K562 (cell line): Measurements from ENCODE around the gene AKT2. TPM values are rescaled to one million over a fixed set of nuclear protein-coding genes. Genes with fewer than 3 reads are reported as not detected.
A peak's percentile ranks its signal among the peaks of the same experiment; 100 is the strongest.

Experiments
- ATAC-seq: fragments of 200-7000 bp; cut with Tn5 transposase; 3 replicates; pipeline ENCODE4 v1.9.1; 2020; ENCODE audit warnings: moderate library complexity
- BruUV-seq: library from RNA; stranded (reverse); fragments of 400-500 nt; replicated peaks from 2 replicates; lab custom pipeline; 2021; lab: Mats Ljungman, UMichigan
- CTCF ChIA-PET: fragments of 300-600 bp; formaldehyde crosslinking; extraction: SDS; loops from one replicate; lab custom pipeline; 2021; ENCODE audit warnings: low intra/inter-chr PET ratio; lab: Yijun Ruan, JAX
- POLR2A ChIA-PET: fragments of 300-600, 350-650 bp; sonication (Branson Sonifier 250); formaldehyde crosslinking; extraction: SDS; loops from one replicate; lab custom pipeline; 2021; ENCODE audit warnings: antibody characterized with exemption, inconsistent platforms; lab: Yijun Ruan, JAX
- DNase-seq, 4 experiments: peaks; one replicate each; pipeline versions ENCODE4 v3.0.0 to v3.0.0-alpha.2; 2011 to 2018; ENCODE audit warnings: low spot score in 3 of 4, mixed read lengths in 3 of 4; ENCODE audit errors: extremely low read depth in 1 of 4
- FAIRE-seq: peaks from 2 replicates; lab custom pipeline; 2011; peaks lifted over from hg19 to GRCh38; lab: Jason Lieb, UNC
- H2AFZ ChIP-seq: 2 replicates; pipeline ENCODE4 v1.6.0; 2011; ENCODE audit warnings: low read depth, low read length, control low read depth, inconsistent platforms
- H3K27ac ChIP-seq: fragments of 200-600 bp; 3 replicates; pipeline ENCODE4 v1.8.0; 2011; ENCODE audit warnings: low read depth, mild to moderate bottlenecking, control low read depth, inconsistent platforms, low read length, moderate library complexity, mixed read lengths; ENCODE audit errors: extremely low read depth
- H3K27me3 ChIP-seq, 2 experiments: fragments of 300-600 bp in 1 of 2; 2 replicates in 1 of 2; 3 replicates in 1 of 2; pipeline versions ENCODE4 v1.6.0 to v1.8.0; 2011; ENCODE audit warnings: inconsistent platforms in 2 of 2, low read length in 2 of 2, mild to moderate bottlenecking in 1 of 2, mixed read lengths in 1 of 2, moderate library complexity in 1 of 2; ENCODE audit not compliant: control insufficient read depth in 2 of 2, insufficient read depth in 2 of 2
- H3K36me3 ChIP-seq: fragments of 300-600 bp; 3 replicates; pipeline ENCODE4 v1.8.0; 2011; ENCODE audit warnings: mild to moderate bottlenecking, low read length, inconsistent platforms; ENCODE audit not compliant: control insufficient read depth, insufficient read depth
- H3K4me1 ChIP-seq, 2 experiments: fragments of 200-600 bp in 1 of 2; replicated peaks in 1 of 2; 2 replicates in 1 of 2; 3 replicates in 1 of 2; pipeline versions ENCODE4 v1.5.1 to v1.8.0; 2011; ENCODE audit warnings: inconsistent platforms in 2 of 2, low read length in 2 of 2, mild to moderate bottlenecking in 1 of 2, mixed read lengths in 1 of 2, moderate library complexity in 1 of 2; ENCODE audit not compliant: control insufficient read depth in 2 of 2, insufficient read depth in 2 of 2
- H3K4me2 ChIP-seq: 2 replicates; pipeline ENCODE4 v1.6.1; 2011; ENCODE audit warnings: low read length, control low read depth, inconsistent platforms, mixed read lengths; ENCODE audit not compliant: insufficient read depth
- H3K4me3 ChIP-seq: fragments of 200-600 bp; sonication (generic), shearing (Covaris generic); 2 replicates; pipeline ENCODE4 v1.5.1; 2016; ENCODE audit warnings: control low read depth, inconsistent platforms
- H3K79me2 ChIP-seq: fragments of 200-600 bp; 3 replicates; pipeline ENCODE4 v1.8.0; 2011; ENCODE audit warnings: low read length, inconsistent platforms; ENCODE audit not compliant: control insufficient read depth, insufficient read depth
- H3K9ac ChIP-seq, 2 experiments: 2 replicates each; pipeline versions ENCODE4 v1.6.0 to v1.6.1; 2011; ENCODE audit warnings: low read depth in 2 of 2, low read length in 2 of 2, control low read depth in 1 of 2, inconsistent platforms in 1 of 2, mild to moderate bottlenecking in 1 of 2, mixed read lengths in 1 of 2; ENCODE audit not compliant: insufficient read depth in 1 of 2
- H3K9me1 ChIP-seq: one replicate; pipeline ENCODE4 v1.6.0; 2011; ENCODE audit warnings: inconsistent platforms, mild to moderate bottlenecking, low read length, moderate library complexity; ENCODE audit not compliant: control insufficient read depth, insufficient read depth
- H3K9me3 ChIP-seq: replicated peaks from 2 replicates; pipeline ENCODE4 v1.5.1; 2011; ENCODE audit warnings: low read depth, low read length, inconsistent platforms; ENCODE audit not compliant: control insufficient read depth, insufficient read depth
- H4K20me1 ChIP-seq: replicated peaks from 2 replicates; pipeline ENCODE4 v1.6.1; 2011; ENCODE audit warnings: low read length, inconsistent platforms, mixed read lengths; ENCODE audit not compliant: control insufficient read depth, insufficient read depth
- ELK3 ChIP-seq: fragments of 450-650 bp; formaldehyde crosslinking; IDR thresholded peaks from 2 replicates; pipeline ENCODE4 v1.4.0; 2020; ENCODE audit warnings: mild to moderate bottlenecking
- HEY1 ChIP-seq: fragments of 250-450 bp; sonication (Bioruptor Pico); IDR thresholded peaks from 2 replicates; pipeline ENCODE4 v1.5.0; 2020; ENCODE audit warnings: mild to moderate bottlenecking, moderate library complexity, borderline replicate concordance
- HOMEZ ChIP-seq: fragments of 250-450 bp; sonication (Bioruptor Pico); IDR thresholded peaks from 2 replicates; pipeline ENCODE4 v1.4.0; 2020; ENCODE audit warnings: mild to moderate bottlenecking, moderate library complexity
- MCM5 ChIP-seq: fragments of 450-650 bp; IDR thresholded peaks from 2 replicates; pipeline ENCODE4 v1.6.1; 2016; ENCODE audit warnings: low read depth
- MEF2A ChIP-seq: IDR thresholded peaks from 2 replicates; pipeline ENCODE4 v1.6.1; 2011; ENCODE audit warnings: low read depth, mild to moderate bottlenecking, low read length, moderate library complexity; ENCODE audit not compliant: control insufficient read depth
- REST ChIP-seq, 2 experiments: fragments of 450-650 bp; formaldehyde crosslinking in 1 of 2; IDR thresholded peaks; 2 replicates each; pipeline versions ENCODE4 v1.4.0 to v1.6.1; 2014 to 2020; ENCODE audit warnings: mild to moderate bottlenecking in 2 of 2, borderline replicate concordance in 1 of 2, low read depth in 1 of 2
- STAT5A ChIP-seq: IDR thresholded peaks from 2 replicates; pipeline ENCODE4 v1.6.1; 2012; ENCODE audit warnings: low read length, inconsistent platforms, borderline replicate concordance
- ZNF740 ChIP-seq, 3 experiments: fragments of 200-800 bp in 1 of 3; sonication (Bioruptor generic) in 1 of 3; sonication (generic) in 1 of 3; formaldehyde crosslinking in 1 of 3; IDR thresholded peaks; 2 replicates each; pipeline versions ENCODE4 v1.6.1 to v1.8.0; 2016 to 2022; ENCODE audit warnings: mild to moderate bottlenecking in 2 of 3, missing compliant biosample characterization in 2 of 3, missing genetic modification characterization in 2 of 3, missing genetic modification reagents in 1 of 3
- WGBS: fragments of 100-300 bp; shearing (Covaris generic); methylation state at CpG from one replicate; pipeline ENCODE4 v1.1.6; 2016; ENCODE audit warnings: low coverage, mixed read lengths; ENCODE audit not compliant: insufficient coverage; ENCODE audit errors: missing lambda C conversion rate; 5-methylcytosine and 5-hydroxymethylcytosine counted together
- in situ Hi-C: fragments of 300-500 bp; cut with MboI; formaldehyde crosslinking; loops from 4 replicates; pipeline ENCODE4 v1.15.0; 2018; ENCODE audit warnings: inconsistent platforms, mixed read lengths
- intact Hi-C: fragments of 100-400 bp; cut with micrococcal nuclease; formaldehyde crosslinking; loops from 2 replicates; pipeline ENCODE4 v1.14.2; 2022
- polyA plus RNA-seq, 8 experiments: library from polyadenylated mRNA; depleted of rRNA in 4 of 8; stranded (reverse) in 5 of 8; unstranded in 3 of 8; fragments of >200 nt; fragmentation: Nextera tagmentation in 2 of 8; fragmentation: Illumina TruSeq in 1 of 8; extraction: Ambion mirVana in 2 of 8; extraction: Trizol in 1 of 8; gene quantifications; 2 replicates each; pipeline versions ENCODE4 v1.2.1 to v1.2.3, GENCODE V29; 2011 to 2014; ENCODE audit warnings: inconsistent platforms in 1 of 8, missing spikeins in 1 of 8
- total RNA-seq, 7 experiments: library from RNA; depleted of rRNA in 6 of 7; stranded (reverse); fragments of >200 nt in 6 of 7; fragmentation: Illumina TruSeq in 2 of 7; extraction: Trizol in 2 of 7; gene quantifications; 2 replicates each; pipeline versions ENCODE4 v1.2.1 to v1.2.3, GENCODE V29; 2011 to 2021; ENCODE audit warnings: low replicate concordance in 1 of 7

AKT2 gene
- total and polyA plus RNA-seq, 9 of the 15 experiments (the other 6 are each of a cell fraction or from before 2014, with no cell fraction given), result 1.1 to 132 (median 67.7) TPM

- in situ Hi-C loops (no loop called here), intact Hi-C loops (no loop called here)
- H3K27me3 ChIP-seq, result no peaks in the 10 kb centered on the region
- H2AFZ ChIP-seq, result no peak overlapping the region
- H3K4me1 ChIP-seq, result peaks cover 0 to 11% of the 10 kb centered on the region in 2 experiments; a peak in 1 of 5 replicates
- H3K27ac ChIP-seq, result no peak overlapping the region
- H3K36me3 ChIP-seq, result peaks cover 71% of the 10 kb centered on the region; the same call in 2 of the 3 replicates
- H4K20me1 ChIP-seq, result peaks cover 4% of the 10 kb centered on the region; the same call in 1 of the 2 replicates
- no peak for FAIRE-seq
- H3K79me2 ChIP-seq, result peaks cover 19% of the 10 kb centered on the region
- H3K9ac ChIP-seq, result peak overlapping the region in 1 of 2 experiments; percentile 62; a peak in 1 of 4 replicates
- H3K4me3 ChIP-seq, result no peak overlapping the region
- no peak overlapping the region for H3K4me2 ChIP-seq
- DNase-seq, result no peak
- CTCF ChIA-PET, result no interaction called here
- POLR2A ChIA-PET, result interaction anchor here (1.0 kb wide), 1 partner anchor 300 kb away, joined by 4 read pairs; no protein-coding TSS in a partner anchor
- H3K9me1 ChIP-seq, result no peaks in the 10 kb centered on the region
- no peaks in the 10 kb centered on the region for H3K9me3 ChIP-seq
- no peak for ATAC-seq
- WGBS, result 91% methylated on average over 16 of the region's 21 CpGs
- no TSS peak for BruUV-seq
- TF ChIP-seq MEF2A, result no peak
- TF ChIP-seq STAT5A, result no peak
- no peak for TF ChIP-seq REST (IDR thresholded peaks at IDR 0.05; ENCODE audit: borderline replicate concordance)
- no peak for TF ChIP-seq REST (CRISPR knock-in tag; IDR thresholded peaks at IDR 0.05; ENCODE audit: low read depth)
- no peak for TF ChIP-seq MCM5
- no peak for TF ChIP-seq ZNF740 (CRISPR knock-in tag; IDR thresholded peaks at IDR 0.05)
- no peak for TF ChIP-seq ZNF740 (tag; IDR thresholded peaks at IDR 0.05)
- no peak for TF ChIP-seq HOMEZ (CRISPR knock-in tag)
- no peak for TF ChIP-seq HEY1 (CRISPR knock-in tag)
- TF ChIP-seq ELK3 (CRISPR knock-in tag), result no peak
These were observed 43.2 kb downstream of the AKT2 start for GRCh38 chr19:40241809-40242384.
